PC-3 (cell line): ENCODE results near the gene SLC6A4. TPM values are rescaled to one million over a fixed set of nuclear protein-coding genes. Genes with fewer than 3 reads are reported as not detected.

Experiments
- ATAC-seq: fragments of 200-7000 bp; cut with Tn5 transposase; 2 replicates; pipeline ENCODE4 v1.9.1; 2020; ENCODE audit warnings: mild to moderate bottlenecking, moderate library complexity
- BruUV-seq: library from RNA; stranded (reverse); fragments of 400-500 nt; replicated peaks from 2 replicates; lab custom pipeline; 2021; lab: Mats Ljungman, UMichigan
- CTCF ChIA-PET: fragments of 300-600 bp; sonication (Branson Sonifier 250); formaldehyde crosslinking; loops from one replicate; lab custom pipeline; 2022; ENCODE audit warnings: antibody characterized with exemption; lab: Charles Lee
- POLR2A ChIA-PET: fragments of 300-600 bp; sonication (Branson Sonifier 250); formaldehyde crosslinking; loops from one replicate; lab custom pipeline; 2022; ENCODE audit warnings: antibody characterized with exemption; ENCODE audit not compliant: unreplicated experiment; lab: Charles Lee
- DNase-seq: peaks from one replicate; pipeline ENCODE4 v3.0.0-alpha.2; 2015
- H2AFZ ChIP-seq: fragments of 300-600 bp; sonication (generic); 2 replicates; pipeline ENCODE4 v1.6.0; 2016; ENCODE audit warnings: antibody characterized with exemption, low read length
- H3F3A ChIP-seq: fragments of 300-600 bp; sonication (generic); one replicate; pipeline ENCODE4 v1.6.0; 2017; ENCODE audit warnings: antibody characterized with exemption, low read length, control low read depth, mild to moderate bottlenecking; ENCODE audit not compliant: unreplicated experiment
- H3K27ac ChIP-seq: fragments of 300-600 bp; sonication (generic); 2 replicates; pipeline ENCODE4 v1.5.1; 2016; ENCODE audit warnings: mild to moderate bottlenecking, low read length
- H3K27me3 ChIP-seq: fragments of 300-600 bp; sonication (generic); 2 replicates; pipeline ENCODE4 v1.6.1; 2016; ENCODE audit warnings: low read length, mixed read lengths
- H3K36me3 ChIP-seq: fragments of 300-600 bp; sonication (generic); 2 replicates; pipeline ENCODE4 v1.6.1; 2016; ENCODE audit warnings: low read depth, mixed run types, low read length, mixed read lengths
- H3K4me1 ChIP-seq: fragments of 300-600 bp; sonication (generic); 2 replicates; pipeline ENCODE4 v1.5.1; 2016; ENCODE audit warnings: low read length; ENCODE audit not compliant: insufficient read depth
- H3K4me2 ChIP-seq: fragments of 300-600 bp; sonication (generic); 2 replicates; pipeline ENCODE4 v1.6.0; 2016; ENCODE audit warnings: low read length
- H3K4me3 ChIP-seq: fragments of 300-600 bp; sonication (generic); 2 replicates; pipeline ENCODE4 v1.5.1; 2016; ENCODE audit warnings: mild to moderate bottlenecking, low read length, mixed read lengths
- H3K79me2 ChIP-seq: fragments of 300-600 bp; sonication (generic); 2 replicates; pipeline ENCODE4 v1.6.1; 2017; ENCODE audit warnings: low read length, mixed read lengths
- H3K9ac ChIP-seq: fragments of 300-600 bp; sonication (generic); 2 replicates; pipeline ENCODE4 v1.6.0; 2016; ENCODE audit warnings: mild to moderate bottlenecking, low read length
- H3K9me2 ChIP-seq: fragments of 300-600 bp; sonication (generic); replicated peaks from 2 replicates; pipeline ENCODE4 v1.6.1; 2016; ENCODE audit warnings: mixed run types, low read length, mixed read lengths
- H3K9me3 ChIP-seq: fragments of 300-600 bp; sonication (generic); 2 replicates; pipeline ENCODE4 v1.6.1; 2016; ENCODE audit warnings: low read length, mixed read lengths
- H4K20me1 ChIP-seq: fragments of 300-600 bp; sonication (generic); 2 replicates; pipeline ENCODE4 v1.6.1; 2016; ENCODE audit warnings: low read length, mixed read lengths
- CTCF ChIP-seq: fragments of 300-600 bp; sonication (generic); conservative IDR thresholded peaks from 2 replicates; pipeline ENCODE4 v1.5.1; 2017; ENCODE audit warnings: antibody characterized with exemption, low read depth, mild to moderate bottlenecking, low read length
- EZH2 ChIP-seq: fragments of 300-600 bp; sonication (generic); IDR thresholded peaks from one replicate; pipeline ENCODE4 v1.6.1; 2017; ENCODE audit warnings: antibody characterized with exemption, mild to moderate bottlenecking, low read length; ENCODE audit not compliant: unreplicated experiment
- EZH2phosphoT487 ChIP-seq: fragments of 300-600 bp; sonication (generic); IDR thresholded peaks from 2 replicates; pipeline ENCODE4 v1.6.1; 2018; ENCODE audit warnings: mild to moderate bottlenecking, antibody characterized with exemption, low read length, borderline replicate concordance
- intact Hi-C: fragments of 100-400 bp; cut with micrococcal nuclease; formaldehyde crosslinking; loops from 2 replicates; pipeline ENCODE4 v1.9.0; 2023
- total RNA-seq: library from RNA; depleted of rRNA; stranded (reverse); fragments of >200 nt; gene quantifications from 2 replicates; pipeline ENCODE4 v1.2.3, GENCODE V29; 2014

SLC6A4 gene
- total RNA-seq, 1 experiment from 2014 or later = not detected

DNA sequence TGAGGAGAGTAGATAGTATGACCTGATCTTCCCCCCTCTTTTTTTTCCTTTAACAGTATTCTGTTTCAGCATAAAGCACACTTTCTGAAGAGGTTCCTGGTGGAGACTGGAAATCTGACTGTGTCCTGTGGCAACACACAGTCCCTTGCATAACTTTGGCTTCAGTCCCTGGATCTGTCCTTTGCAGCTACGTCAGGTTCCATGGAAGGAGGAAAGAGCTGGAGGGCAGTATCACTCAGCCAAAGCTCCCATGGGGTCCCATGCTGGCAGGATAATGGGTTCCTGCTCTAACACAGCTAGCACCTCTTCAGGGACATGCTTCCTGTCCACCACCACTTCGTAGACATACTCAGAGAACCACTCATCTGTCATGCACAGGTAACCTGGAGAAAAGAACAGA lies 13.3 kb upstream of the SLC6A4 start:
- H3K9me2 ChIP-seq = no peaks in the 10 kb centered on the region
- intact Hi-C loops = no loop called here
- no peaks in the 10 kb centered on the region for H3K27me3 ChIP-seq
- no peaks in the 10 kb centered on the region for H3K9me3 ChIP-seq
- POLR2A ChIA-PET = no interaction called here
- no peaks in the 10 kb centered on the region for H3F3A ChIP-seq
- ATAC-seq = no peak
- no peak overlapping the region for H3K27ac ChIP-seq
- H3K79me2 ChIP-seq = no peaks in the 10 kb centered on the region
- H3K9ac ChIP-seq = no peak overlapping the region
- no peak overlapping the region for H3K4me2 ChIP-seq
- CTCF ChIA-PET = no interaction called here
- no peaks in the 10 kb centered on the region for H4K20me1 ChIP-seq
- no peaks in the 10 kb centered on the region for H3K4me1 ChIP-seq
- peaks cover 10% of the 10 kb centered on the region for H3K36me3 ChIP-seq
- no peak for DNase-seq
- H2AFZ ChIP-seq = no peak overlapping the region
- H3K4me3 ChIP-seq = no peak overlapping the region
- TF ChIP-seq EZH2 (no peak), CTCF (no peak), EZH2phosphoT487 (no peak)
- BruUV-seq = no TSS peak

- Histone ChIP-seq H3F3A (no peaks in the 10 kb centered on the region), H3K4me2 (no peak overlapping the region), H3K9ac (no peak overlapping the region), H3K4me3 (no peak overlapping the region), H3K79me2 (no peaks in the 10 kb centered on the region), H3K27me3 (no peaks in the 10 kb centered on the region), H3K36me3 (peaks cover 10% of the 10 kb centered on the region), H2AFZ (no peak overlapping the region), H3K9me3 (no peaks in the 10 kb centered on the region), H4K20me1 (no peaks in the 10 kb centered on the region), H3K4me1 (no peaks in the 10 kb centered on the region), H3K27ac (no peak overlapping the region), H3K9me2 (no peaks in the 10 kb centered on the region)
- intact Hi-C loops = no loop called here
- BruUV-seq = no TSS peak
- POLR2A ChIA-PET = no interaction called here
- CTCF ChIA-PET = no interaction called here
- TF ChIP-seq EZH2phosphoT487 = no peak
- TF ChIP-seq CTCF = no peak
- no peak for TF ChIP-seq EZH2
- DNase-seq (no peak), ATAC-seq (no peak)
Measured at GRCh38 chr17:30246460-30246859, 11.0 kb upstream of the SLC6A4 start.

- H3K9me2 ChIP-seq = no peaks in the 10 kb centered on the region
- H3K4me3 ChIP-seq = no peak overlapping the region
- DNase-seq = peak; percentile 50
- ChIA-PET POLR2A (no interaction called here), CTCF (no interaction called here)
- no peaks in the 10 kb centered on the region for H3K79me2 ChIP-seq
- no peaks in the 10 kb centered on the region for H3K4me1 ChIP-seq
- BruUV-seq = no TSS peak
- no peaks in the 10 kb centered on the region for H3K27me3 ChIP-seq
- H3K36me3 ChIP-seq = peaks cover 10% of the 10 kb centered on the region
- H3K27ac ChIP-seq = no peak overlapping the region
- H4K20me1 ChIP-seq = no peaks in the 10 kb centered on the region
- H3K9me3 ChIP-seq = no peaks in the 10 kb centered on the region
- H3F3A ChIP-seq = no peaks in the 10 kb centered on the region
- H2AFZ ChIP-seq = no peak overlapping the region
- intact Hi-C loops = no loop called here
- no peak overlapping the region for H3K4me2 ChIP-seq
- no peak overlapping the region for H3K9ac ChIP-seq
- ATAC-seq = peak; percentile 68
- TF ChIP-seq EZH2phosphoT487 (no peak), EZH2 (no peak)
Measured at GRCh38 chr17:30244853-30245385, 9.4 kb upstream of the SLC6A4 start.
